Measurements from ENCODE around the gene BRICD5.

DNA sequence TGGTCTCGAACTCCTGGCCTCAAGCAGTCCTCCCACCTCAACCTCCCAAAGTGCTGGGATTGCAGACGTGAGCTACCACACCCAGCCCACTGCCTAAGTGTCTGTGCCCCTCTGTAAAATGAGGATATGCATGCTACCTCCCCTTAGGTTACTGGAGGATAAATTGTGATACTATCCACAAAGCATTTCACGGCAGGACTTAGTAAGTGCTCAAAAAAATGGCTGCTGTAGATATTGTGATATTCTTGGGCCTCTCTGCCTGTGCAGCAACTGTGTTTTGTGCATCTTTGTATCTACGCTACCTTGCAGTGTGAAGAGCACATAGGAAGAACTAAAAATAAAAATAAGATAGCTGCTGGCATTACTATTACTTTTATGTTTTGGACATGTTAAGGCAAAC is 12.4 kb downstream of the BRICD5 start:
- TF ChIP-seq, protein P1, sequence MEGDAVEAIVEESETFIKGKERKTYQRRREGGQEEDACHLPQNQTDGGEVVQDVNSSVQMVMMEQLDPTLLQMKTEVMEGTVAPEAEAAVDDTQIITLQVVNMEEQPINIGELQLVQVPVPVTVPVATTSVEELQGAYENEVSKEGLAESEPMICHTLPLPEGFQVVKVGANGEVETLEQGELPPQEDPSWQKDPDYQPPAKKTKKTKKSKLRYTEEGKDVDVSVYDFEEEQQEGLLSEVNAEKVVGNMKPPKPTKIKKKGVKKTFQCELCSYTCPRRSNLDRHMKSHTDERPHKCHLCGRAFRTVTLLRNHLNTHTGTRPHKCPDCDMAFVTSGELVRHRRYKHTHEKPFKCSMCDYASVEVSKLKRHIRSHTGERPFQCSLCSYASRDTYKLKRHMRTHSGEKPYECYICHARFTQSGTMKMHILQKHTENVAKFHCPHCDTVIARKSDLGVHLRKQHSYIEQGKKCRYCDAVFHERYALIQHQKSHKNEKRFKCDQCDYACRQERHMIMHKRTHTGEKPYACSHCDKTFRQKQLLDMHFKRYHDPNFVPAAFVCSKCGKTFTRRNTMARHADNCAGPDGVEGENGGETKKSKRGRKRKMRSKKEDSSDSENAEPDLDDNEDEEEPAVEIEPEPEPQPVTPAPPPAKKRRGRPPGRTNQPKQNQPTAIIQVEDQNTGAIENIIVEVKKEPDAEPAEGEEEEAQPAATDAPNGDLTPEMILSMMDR (IDR thresholded peaks at IDR 0.05; ENCODE audit: borderline replicate concordance, extremely low read depth, low read length, poor library complexity, severe bottlenecking) = no peak
- TF ChIP-seq EZH2 (IDR thresholded peaks at IDR 0.05; ENCODE audit: borderline replicate concordance, low read depth, low read length, severe bottlenecking) = no peak
